HepG2 (cell line): ENCODE data around the gene GMPPA. TPM values are rescaled to one million over a fixed set of nuclear protein-coding genes. Genes with fewer than 3 reads are reported as not detected.

Experiments used
- ATF6 ChIP-seq: sonication (generic); formaldehyde crosslinking; conservative IDR thresholded peaks from 2 replicates; pipeline ENCODE4 v1.4.0; 2020; ENCODE audit warnings: missing genetic modification reagents
- EP300 ChIP-seq, 3 experiments: sonication (generic) in 1 of 3; formaldehyde crosslinking in 1 of 3; IDR thresholded peaks; 2 replicates each; pipeline versions ENCODE4 v1.5.1 to v1.6.1; 2011 to 2020; ENCODE audit warnings: low read depth in 2 of 3, low read length in 2 of 3, borderline replicate concordance in 1 of 3, improper control_type of control experiment in 1 of 3, mild to moderate bottlenecking in 1 of 3, missing genetic modification reagents in 1 of 3, moderate library complexity in 1 of 3
- FOXA3 ChIP-seq: IDR thresholded peaks from 2 replicates; pipeline ENCODE4 v1.6.1; 2016; ENCODE audit warnings: missing genetic modification reagents, missing compliant biosample characterization
- GABPA ChIP-seq, 2 experiments: IDR thresholded peaks; 2 replicates each; pipeline ENCODE4 v1.6.1; 2011 to 2016; ENCODE audit warnings: low read depth in 2 of 2, low read length in 1 of 2, missing biosample characterization in 1 of 2, missing genetic modification characterization in 1 of 2
- GATAD2A ChIP-seq: IDR thresholded peaks from 2 replicates; pipeline ENCODE4 v1.6.1; 2016
- HNRNPK ChIP-seq: fragments of 200-400 bp; formaldehyde crosslinking; IDR thresholded peaks from 2 replicates; pipeline ENCODE4 v1.6.1; 2018; ENCODE audit warnings: low read length, low read depth, moderate library complexity, mild to moderate bottlenecking; ENCODE audit not compliant: poor library complexity, severe bottlenecking
- KDM1A ChIP-seq: IDR thresholded peaks from 2 replicates; pipeline ENCODE4 v1.6.1; 2016; ENCODE audit warnings: missing compliant biosample characterization
- KLF15 ChIP-seq: sonication (generic); formaldehyde crosslinking; IDR thresholded peaks from 2 replicates; pipeline ENCODE4 v1.8.1; 2023; ENCODE audit warnings: borderline replicate concordance, mild to moderate bottlenecking, inconsistent platforms, missing genetic modification reagents, mixed read lengths
- MED1 ChIP-seq: sonication (generic); formaldehyde crosslinking; IDR thresholded peaks from 2 replicates; pipeline ENCODE4 v1.4.0; 2020; ENCODE audit warnings: missing genetic modification reagents
- MTF1 ChIP-seq: sonication (generic); formaldehyde crosslinking; IDR thresholded peaks from 2 replicates; pipeline ENCODE4 v1.5.0; 2020; ENCODE audit warnings: missing genetic modification reagents
- NR1H2 ChIP-seq: sonication (generic); formaldehyde crosslinking; IDR thresholded peaks from 2 replicates; pipeline ENCODE4 v1.8.1; 2022; ENCODE audit warnings: low read depth, missing genetic modification reagents, borderline replicate concordance
- RNF2 ChIP-seq: fragments of 450-650 bp; conservative IDR thresholded peaks from 2 replicates; pipeline ENCODE4 v1.6.1; 2016; ENCODE audit warnings: low read depth
- SATB2 ChIP-seq: sonication (generic); formaldehyde crosslinking; IDR thresholded peaks from 2 replicates; pipeline ENCODE4 v1.5.0; 2020; ENCODE audit warnings: missing genetic modification reagents
- TFE3 ChIP-seq: IDR thresholded peaks from 2 replicates; pipeline ENCODE4 v1.6.1; 2016
- TIGD3 ChIP-seq: sonication (generic); formaldehyde crosslinking; IDR thresholded peaks from 2 replicates; pipeline ENCODE4 v1.5.1; 2020; ENCODE audit warnings: mild to moderate bottlenecking, missing genetic modification reagents, borderline replicate concordance
- ZBTB38 ChIP-seq: sonication (generic); formaldehyde crosslinking; IDR thresholded peaks from 2 replicates; pipeline ENCODE4 v1.5.1; 2020; ENCODE audit warnings: mild to moderate bottlenecking, missing genetic modification reagents
- ZMYM3 ChIP-seq: sonication (generic); formaldehyde crosslinking; IDR thresholded peaks from 2 replicates; pipeline ENCODE4 v1.5.1; 2020; ENCODE audit warnings: mild to moderate bottlenecking, missing genetic modification reagents
- ZNF17 ChIP-seq: sonication (generic); formaldehyde crosslinking; IDR thresholded peaks from 2 replicates; pipeline ENCODE4 v1.5.0; 2020; ENCODE audit warnings: mild to moderate bottlenecking, missing genetic modification reagents
- ZNF598 ChIP-seq: sonication (generic); formaldehyde crosslinking; IDR thresholded peaks from 2 replicates; pipeline ENCODE4 v1.5.1; 2020; ENCODE audit warnings: mild to moderate bottlenecking, missing genetic modification reagents, borderline replicate concordance
- polyA plus RNA-seq, 8 experiments: library from polyadenylated mRNA; depleted of rRNA in 3 of 8; stranded (reverse) in 7 of 8; unstranded in 1 of 8; fragments of >200 nt; fragmentation: Illumina TruSeq in 4 of 8; extraction: Trizol in 4 of 8; gene quantifications; 2 replicates each; pipeline versions ENCODE4 v1.2.1 to v1.2.3, GENCODE V29; 2011 to 2016; ENCODE audit warnings: low read depth in 4 of 8, missing spikeins in 1 of 8, mixed read lengths in 1 of 8; ENCODE audit not compliant: insufficient read depth in 1 of 8
- total RNA-seq, 5 experiments: library from RNA; depleted of rRNA; stranded (reverse); fragments of >200 nt; fragmentation: Illumina TruSeq; extraction: Trizol; gene quantifications; 2 replicates each; pipeline ENCODE4 v1.2.3, GENCODE V29; 2016; ENCODE audit warnings: low read depth in 1 of 5
- TF ChIP-seq, protein P1 (sequence below): sonication (generic); formaldehyde crosslinking; IDR thresholded peaks from 2 replicates; pipeline ENCODE4 v1.4.0; 2020; ENCODE audit warnings: missing genetic modification reagents
- TF ChIP-seq, protein P2 (sequence below): sonication (generic); formaldehyde crosslinking; IDR thresholded peaks from 2 replicates; pipeline ENCODE4 v1.5.0; 2020; ENCODE audit warnings: missing genetic modification reagents, mild to moderate bottlenecking, borderline replicate concordance

Gene GMPPA
- total and polyA plus RNA-seq, 2 of the 13 experiments (the other 11 are each of a cell fraction or from before 2014, with no cell fraction given): 81.1 to 106 TPM

- TF ChIP-seq ATF6 (CRISPR knock-in tag): 0 out of 2 replicates have a peak, but pooled peaks have one; percentile 57
- TF ChIP-seq, protein P1, sequence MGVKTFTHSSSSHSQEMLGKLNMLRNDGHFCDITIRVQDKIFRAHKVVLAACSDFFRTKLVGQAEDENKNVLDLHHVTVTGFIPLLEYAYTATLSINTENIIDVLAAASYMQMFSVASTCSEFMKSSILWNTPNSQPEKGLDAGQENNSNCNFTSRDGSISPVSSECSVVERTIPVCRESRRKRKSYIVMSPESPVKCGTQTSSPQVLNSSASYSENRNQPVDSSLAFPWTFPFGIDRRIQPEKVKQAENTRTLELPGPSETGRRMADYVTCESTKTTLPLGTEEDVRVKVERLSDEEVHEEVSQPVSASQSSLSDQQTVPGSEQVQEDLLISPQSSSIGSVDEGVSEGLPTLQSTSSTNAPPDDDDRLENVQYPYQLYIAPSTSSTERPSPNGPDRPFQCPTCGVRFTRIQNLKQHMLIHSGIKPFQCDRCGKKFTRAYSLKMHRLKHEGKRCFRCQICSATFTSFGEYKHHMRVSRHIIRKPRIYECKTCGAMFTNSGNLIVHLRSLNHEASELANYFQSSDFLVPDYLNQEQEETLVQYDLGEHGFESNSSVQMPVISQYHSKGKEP: 0 out of 2 replicates have a peak, but pooled peaks have one; percentile 16
- TF ChIP-seq, protein P2, sequence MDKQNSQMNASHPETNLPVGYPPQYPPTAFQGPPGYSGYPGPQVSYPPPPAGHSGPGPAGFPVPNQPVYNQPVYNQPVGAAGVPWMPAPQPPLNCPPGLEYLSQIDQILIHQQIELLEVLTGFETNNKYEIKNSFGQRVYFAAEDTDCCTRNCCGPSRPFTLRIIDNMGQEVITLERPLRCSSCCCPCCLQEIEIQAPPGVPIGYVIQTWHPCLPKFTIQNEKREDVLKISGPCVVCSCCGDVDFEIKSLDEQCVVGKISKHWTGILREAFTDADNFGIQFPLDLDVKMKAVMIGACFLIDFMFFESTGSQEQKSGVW: no peak
- peak; percentile 21; the same call in 1 of the 2 replicates for TF ChIP-seq ZBTB38 (CRISPR knock-in tag)
- 0 out of 2 replicates have a peak, but pooled peaks have one; percentile 23 for TF ChIP-seq ZNF598 (CRISPR knock-in tag)
- TF ChIP-seq GATAD2A (CRISPR knock-in tag): peak; percentile 27
- TF ChIP-seq ZMYM3 (CRISPR knock-in tag): peak; percentile 85
- TF ChIP-seq FOXA3 (CRISPR knock-in tag): peak; percentile 12; the same call in 1 of the 2 replicates
- TF ChIP-seq MED1 (CRISPR knock-in tag): peak; percentile 24; the same call in 1 of the 2 replicates
- TF ChIP-seq TFE3: no peak
- TF ChIP-seq KDM1A (CRISPR knock-in tag): 0 out of 2 replicates have a peak, but pooled peaks have one; percentile 5
- no peak for TF ChIP-seq EP300 (IDR thresholded peaks at IDR 0.05; ENCODE audit: low read depth in 2 of 2, low read length in 2 of 2)
- TF ChIP-seq EP300 (CRISPR knock-in tag; IDR thresholded peaks at IDR 0.05; ENCODE audit: borderline replicate concordance): peak; percentile 45; the same call in 1 of the 2 replicates
- no peak for TF ChIP-seq MTF1 (CRISPR knock-in tag)
- TF ChIP-seq KLF15: no peak; the same call in 1 of the 2 replicates
- peak; percentile 70; the same call in 1 of the 2 replicates for TF ChIP-seq RNF2
- TF ChIP-seq GABPA (IDR thresholded peaks at IDR 0.05; ENCODE audit: low read depth, low read length): no peak
- TF ChIP-seq GABPA (CRISPR knock-in tag; IDR thresholded peaks at IDR 0.05; ENCODE audit: low read depth): no peak
- TF ChIP-seq ZNF17 (CRISPR knock-in tag): no peak
- TF ChIP-seq HNRNPK: peak; percentile 48
- TF ChIP-seq NR1H2 (CRISPR knock-in tag): 0 out of 2 replicates have a peak, but pooled peaks have one; percentile 33
- 0 out of 2 replicates have a peak, but pooled peaks have one; percentile 71 for TF ChIP-seq TIGD3
- no peak for TF ChIP-seq SATB2 (CRISPR knock-in tag)
These were observed 1.0 kb upstream of the GMPPA start (continued) for GRCh38 chr2:219497495-219498279.
